CD14-positive monocyte (primary cell): ENCODE data around the gene PUS1. TPM values are rescaled to one million over a fixed set of nuclear protein-coding genes. Genes with fewer than 3 reads are reported as not detected.
"Not testable (repeated sequence)": the region's sequence is repeated elsewhere in the genome, so short reads cannot be mapped to it uniquely, and the experiment has no call there.

Source experiments
- DNase-seq, 3 donors: peaks; one replicate each; pipeline ENCODE4 v3.0.0-alpha.2; 2011 to 2022
- H2AFZ ChIP-seq: 2 replicates; pipeline ENCODE4 v1.6.0; 2012; ENCODE audit warnings: mild to moderate bottlenecking, low read depth, low read length, inconsistent platforms; ENCODE audit not compliant: insufficient read depth, poor library complexity, severe bottlenecking
- H3K27ac ChIP-seq, 2 donors: 1 replicate in 1 of 2; 2 replicates in 1 of 2; pipeline ENCODE4 v1.5.1; 2012 to 2013; ENCODE audit warnings: low read length in 2 of 2, control low read depth in 1 of 2, inconsistent platforms in 1 of 2, low read depth in 1 of 2, mild to moderate bottlenecking in 1 of 2
- H3K27me3 ChIP-seq, 2 donors: one replicate each; pipeline versions ENCODE4 v1.6.0 to v1.6.1; 2011 to 2013; ENCODE audit warnings: low read length in 2 of 2; ENCODE audit not compliant: control insufficient read depth in 2 of 2, insufficient read depth in 2 of 2
- H3K36me3 ChIP-seq, 2 donors: replicated peaks in 1 of 2; 1 replicate in 1 of 2; 2 replicates in 1 of 2; pipeline versions ENCODE4 v1.5.1 to v1.6.1; 2012 to 2013; ENCODE audit warnings: low read length in 2 of 2, control low read depth in 1 of 2, inconsistent platforms in 1 of 2, mild to moderate bottlenecking in 1 of 2; ENCODE audit not compliant: insufficient read depth in 2 of 2, control insufficient read depth in 1 of 2
- H3K4me1 ChIP-seq, 2 donors: 1 replicate in 1 of 2; 2 replicates in 1 of 2; pipeline versions ENCODE4 v1.5.1 to v1.6.1; 2012 to 2013; ENCODE audit warnings: low read length in 2 of 2, control low read depth in 1 of 2, inconsistent platforms in 1 of 2, mild to moderate bottlenecking in 1 of 2, moderate library complexity in 1 of 2; ENCODE audit not compliant: insufficient read depth in 2 of 2, control insufficient read depth in 1 of 2
- H3K4me2 ChIP-seq: replicated peaks from 2 replicates; pipeline ENCODE3; 2012; ENCODE audit warnings: low read length, moderate library complexity, mild to moderate bottlenecking; ENCODE audit not compliant: poor library complexity, severe bottlenecking; ENCODE audit errors: extremely low read depth
- H3K4me3 ChIP-seq, 3 experiments: fragments of 200-600 bp in 1 of 3; sonication (generic) in 1 of 3; replicated peaks in 1 of 3; 1 replicate in 2 of 3; 2 replicates in 1 of 3; pipeline ENCODE4 v1.5.1; 2011 to 2013; ENCODE audit warnings: low read length in 3 of 3, mild to moderate bottlenecking in 3 of 3, control low read depth in 2 of 3, low read depth in 2 of 3, inconsistent platforms in 1 of 3, moderate library complexity in 1 of 3
- H3K79me2 ChIP-seq: 2 replicates; pipeline ENCODE4 v1.6.0; 2012; ENCODE audit warnings: mild to moderate bottlenecking, control low read depth, inconsistent platforms, low read length, moderate library complexity; ENCODE audit not compliant: insufficient read depth
- H3K9ac ChIP-seq: 2 replicates; pipeline ENCODE4 v1.6.0; 2017; ENCODE audit warnings: low read length, mild to moderate bottlenecking; ENCODE audit not compliant: insufficient read depth, poor library complexity, severe bottlenecking
- H3K9me3 ChIP-seq, 2 donors: replicated peaks in 1 of 2; 1 replicate in 1 of 2; 2 replicates in 1 of 2; pipeline versions ENCODE4 v1.5.1 to v1.6.1; 2012 to 2013; ENCODE audit warnings: low read length in 2 of 2, control low read depth in 1 of 2; ENCODE audit not compliant: control insufficient read depth in 1 of 2, insufficient read depth in 1 of 2
- H4K20me1 ChIP-seq: 2 replicates; pipeline ENCODE4 v1.6.0; 2012; ENCODE audit warnings: mild to moderate bottlenecking, low read length, control low read depth, moderate library complexity; ENCODE audit not compliant: insufficient read depth
- H3K27ac Mint-ChIP-seq, 7 donors: one replicate each; pipeline ENCODE4 v1.8.0; 2020; ENCODE audit warnings: mild to moderate bottlenecking in 7 of 7, mixed read lengths in 7 of 7, moderate library complexity in 6 of 7, inconsistent platforms in 2 of 7
- H3K27me3 Mint-ChIP-seq, 3 donors: one replicate each; pipeline ENCODE4 v1.8.0; 2021 to 2022; ENCODE audit warnings: low read depth in 3 of 3, mild to moderate bottlenecking in 3 of 3, mixed read lengths in 3 of 3, moderate library complexity in 3 of 3, inconsistent platforms in 1 of 3
- H3K36me3 Mint-ChIP-seq, 2 donors: one replicate each; pipeline ENCODE4 v1.8.0; 2020; ENCODE audit warnings: mixed read lengths in 2 of 2, inconsistent platforms in 1 of 2, mild to moderate bottlenecking in 1 of 2
- H3K4me1 Mint-ChIP-seq: one replicate; pipeline ENCODE4 v1.8.0; 2020; ENCODE audit warnings: mild to moderate bottlenecking, mixed read lengths
- H3K4me3 Mint-ChIP-seq, 2 donors: one replicate each; pipeline ENCODE4 v1.8.0; 2020; ENCODE audit warnings: mild to moderate bottlenecking in 2 of 2, mixed read lengths in 2 of 2, moderate library complexity in 1 of 2
- H3K9me3 Mint-ChIP-seq, 7 donors: one replicate each; pipeline ENCODE4 v1.8.0; 2020 to 2022; ENCODE audit warnings: mixed read lengths in 7 of 7, mild to moderate bottlenecking in 6 of 7, moderate library complexity in 6 of 7, inconsistent platforms in 2 of 7
- WGBS: methylation state at CpG from one replicate; pipeline ENCODE4 v1.1.5; 2013; ENCODE audit warnings: missing lambda C conversion rate; ENCODE audit not compliant: insufficient coverage; 5-methylcytosine and 5-hydroxymethylcytosine counted together
- intact Hi-C, 2 donors: fragments of 100-400 bp; cut with micrococcal nuclease; formaldehyde crosslinking; loops; one replicate each; pipeline versions ENCODE4 v1.15.0 to v1.15.1; 2023
- polyA plus RNA-seq, 3 donors: library from polyadenylated mRNA; depleted of rRNA in 1 of 3; unstranded in 2 of 3; stranded (reverse) in 1 of 3; fragments of 300-500 nt in 2 of 3; fragments of >200 nt in 1 of 3; fragmentation: Illumina TruSeq in 2 of 3; gene quantifications; 1 replicate in 2 of 3; 2 replicates in 1 of 3; pipeline ENCODE4 v1.2.3, GENCODE V29; 2012 to 2021
- TF ChIP-seq, protein P1 (sequence below): fragments of 200-600 bp; IDR thresholded peaks from one replicate; pipeline ENCODE4 v1.8.0; 2022; ENCODE audit warnings: antibody characterized with exemption, mild to moderate bottlenecking

The PUS1 gene
- polyA plus RNA-seq, 3 donors, result 5.1 to 30.9 (median 6.9) TPM

DNA sequence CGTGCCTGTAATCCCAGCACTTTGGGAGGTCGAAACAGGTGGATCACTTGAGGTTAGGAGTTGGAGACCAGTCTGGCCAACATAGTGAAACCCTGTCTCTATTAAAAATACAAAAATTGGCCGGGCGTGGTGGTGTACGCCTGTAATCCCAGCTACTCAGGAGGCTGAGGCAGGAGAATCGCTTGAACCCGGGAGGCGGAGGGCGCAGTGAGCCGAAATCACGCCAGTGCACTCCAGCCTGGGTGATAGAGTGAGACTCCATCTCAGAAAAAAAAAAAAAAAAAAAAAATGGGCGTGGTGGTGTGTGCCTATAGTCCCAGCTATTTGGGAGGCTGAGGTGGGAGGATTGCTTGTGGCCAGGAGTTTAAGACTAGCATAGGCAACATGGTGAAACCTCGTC is 25.4 kb downstream of the PUS1 start:
- not testable (repeated sequence) for DNase-seq, H3K4me3 ChIP-seq, H3K9me3 Mint-ChIP-seq, H3K27me3 Mint-ChIP-seq, H3K4me2 ChIP-seq, H2AFZ ChIP-seq, H3K36me3 Mint-ChIP-seq, H3K9ac ChIP-seq, H3K4me3 Mint-ChIP-seq, H3K9me3 ChIP-seq, H3K27ac ChIP-seq, H3K36me3 ChIP-seq, H3K27me3 ChIP-seq
- Histone ChIP-seq H3K4me1 (peaks cover 11 to 17% of the 10 kb centered on the region in 2 donors), H4K20me1 (peaks cover 90% of the 10 kb centered on the region), H3K79me2 (peaks cover 95% of the 10 kb centered on the region)
- Mint-ChIP-seq H3K4me1 (peaks cover 33% of the 10 kb centered on the region), H3K27ac (peak overlapping the region in 1 of 7 donors; percentile 72)
- WGBS, result 100% methylated on average over 5 of the region's 13 CpGs
- intact Hi-C loops, result loop anchor here (10.0 kb wide), 2 partner anchors 130 to 240 kb away; partner anchors contain the start of gene SFSWAP (in 1 of the 2)

DNA sequence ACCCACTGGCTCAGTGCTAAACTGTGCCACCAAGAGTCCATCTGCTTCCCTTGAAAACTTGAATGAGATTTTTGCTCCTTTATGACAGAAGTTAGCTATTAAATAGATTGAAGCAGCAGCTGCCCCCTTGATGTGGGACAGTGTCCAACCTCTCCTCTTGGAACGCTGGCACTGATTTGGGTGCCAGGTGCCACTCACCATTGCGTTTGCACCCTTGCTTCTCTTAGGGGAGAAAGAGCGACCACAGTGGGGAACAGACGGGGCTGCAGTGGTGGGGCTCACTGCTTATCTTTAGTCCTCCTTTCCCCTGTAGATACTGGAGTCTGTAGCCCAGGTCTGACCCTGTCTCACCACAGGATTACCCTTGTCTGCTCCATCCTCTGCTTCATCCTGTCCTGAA is 30.0 kb downstream of the PUS1 start:
- no peak overlapping the region for H3K4me3 Mint-ChIP-seq
- H3K9me3 ChIP-seq, result no peaks in the 10 kb centered on the region
- H3K9ac ChIP-seq, result no peak overlapping the region
- peak overlapping the region in 2 of 7 donors; percentile 23 to 75 for H3K27ac Mint-ChIP-seq
- H3K27me3 ChIP-seq, result no peaks in the 10 kb centered on the region
- no peak overlapping the region for H3K27ac ChIP-seq
- peaks cover 20% of the 10 kb centered on the region for H3K4me1 Mint-ChIP-seq
- peaks cover 85% of the 10 kb centered on the region for H4K20me1 ChIP-seq
- WGBS, result 96% methylated on average over 2 of the region's 4 CpGs
- H3K4me2 ChIP-seq, result no peak overlapping the region
- no peak overlapping the region for H3K4me3 ChIP-seq
- H3K4me1 ChIP-seq, result no peaks in the 10 kb centered on the region
- TF ChIP-seq, protein P1, sequence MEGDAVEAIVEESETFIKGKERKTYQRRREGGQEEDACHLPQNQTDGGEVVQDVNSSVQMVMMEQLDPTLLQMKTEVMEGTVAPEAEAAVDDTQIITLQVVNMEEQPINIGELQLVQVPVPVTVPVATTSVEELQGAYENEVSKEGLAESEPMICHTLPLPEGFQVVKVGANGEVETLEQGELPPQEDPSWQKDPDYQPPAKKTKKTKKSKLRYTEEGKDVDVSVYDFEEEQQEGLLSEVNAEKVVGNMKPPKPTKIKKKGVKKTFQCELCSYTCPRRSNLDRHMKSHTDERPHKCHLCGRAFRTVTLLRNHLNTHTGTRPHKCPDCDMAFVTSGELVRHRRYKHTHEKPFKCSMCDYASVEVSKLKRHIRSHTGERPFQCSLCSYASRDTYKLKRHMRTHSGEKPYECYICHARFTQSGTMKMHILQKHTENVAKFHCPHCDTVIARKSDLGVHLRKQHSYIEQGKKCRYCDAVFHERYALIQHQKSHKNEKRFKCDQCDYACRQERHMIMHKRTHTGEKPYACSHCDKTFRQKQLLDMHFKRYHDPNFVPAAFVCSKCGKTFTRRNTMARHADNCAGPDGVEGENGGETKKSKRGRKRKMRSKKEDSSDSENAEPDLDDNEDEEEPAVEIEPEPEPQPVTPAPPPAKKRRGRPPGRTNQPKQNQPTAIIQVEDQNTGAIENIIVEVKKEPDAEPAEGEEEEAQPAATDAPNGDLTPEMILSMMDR, result no peak
- peaks cover 27 to 35% of the 10 kb centered on the region in 2 donors for H3K36me3 Mint-ChIP-seq
- intact Hi-C loops, result loop anchor here (10.0 kb wide), 2 partner anchors 126 to 244 kb away; partner anchors contain the start of gene SFSWAP (in 1 of the 2)
- no peak overlapping the region for H2AFZ ChIP-seq
- H3K36me3 ChIP-seq, result peaks cover 21 to 46% of the 10 kb centered on the region in 2 donors
- no peaks in the 10 kb centered on the region for H3K27me3 Mint-ChIP-seq
- no peak for DNase-seq
- H3K79me2 ChIP-seq, result peaks cover 87% of the 10 kb centered on the region
- H3K9me3 Mint-ChIP-seq, result no peaks in the 10 kb centered on the region
